NCI-H2171 treated with DMSO at 0.1 percent for 48 hours (cell line): ENCODE data around the gene BGLAP.
"Not testable (repeated sequence)": the region's sequence is repeated elsewhere in the genome, so short reads cannot be mapped to it uniquely, and the experiment has no call there.

ENCODE experiments used
- DNase-seq: peaks from one replicate; lab custom pipeline; 2025; lab: John Stamatoyannopoulos, UW

The BGLAP gene

GRCh38 chr1:156241926-156242325, at the start of gene BGLAP:
Gene BGLAP, plus strand, starts transcription at chr1:156242184. Its CDS starts 48 bp downstream, at chr1:156242232.
- no peak for DNase-seq

GRCh38 chr1:156193208-156193487, 48.8 kb upstream of the BGLAP start:
- DNase-seq, result no peak

GRCh38 chr1:156193488-156194299, 48.3 kb upstream of the BGLAP start, which contains the start of gene SLC25A44:
Gene SLC25A44, plus strand, starts transcription at chr1:156194104. Its CDS starts 5,744 bp downstream, at chr1:156199848.
- peak; percentile 99 for DNase-seq

- DNase-seq, result peak; percentile 27
These were observed 47.7 kb upstream of the BGLAP start for GRCh38 chr1:156194300-156194652.

- DNase-seq, result no peak
These were observed 46.1 kb upstream of the BGLAP start for GRCh38 chr1:156195853-156196252.

GRCh38 chr1:156196445-156196844, 45.5 kb upstream of the BGLAP start:
- no peak for DNase-seq

GRCh38 chr1:156198831-156199349, 43.1 kb upstream of the BGLAP start:
- DNase-seq, result no peak

GRCh38 chr1:156200044-156200443, 41.9 kb upstream of the BGLAP start:
- no peak for DNase-seq

GRCh38 chr1:156203331-156203730, 38.7 kb upstream of the BGLAP start:
- no peak for DNase-seq

GRCh38 chr1:156204686-156205085, 37.3 kb upstream of the BGLAP start:
- DNase-seq, result no peak

GRCh38 chr1:156211243-156211642, 30.7 kb upstream of the BGLAP start:
- DNase-seq, result no peak

- no peak for DNase-seq
These were observed 29.9 kb upstream of the BGLAP start for GRCh38 chr1:156212130-156212529.

GRCh38 chr1:156212833-156213643, 28.9 kb upstream of the BGLAP start, which contains the start of gene PMF1:
Gene PMF1, plus strand, starts transcription at chr1:156213007. Its CDS starts 9 bp downstream, at chr1:156213016.
- peak; percentile 97 for DNase-seq

- no peak for DNase-seq
These were observed 28.4 kb upstream of the BGLAP start for GRCh38 chr1:156213644-156213966.

- no peak for DNase-seq
These were observed 27.8 kb upstream of the BGLAP start for GRCh38 chr1:156214024-156214748.

- not testable (repeated sequence) for DNase-seq
These were observed 25.5 kb upstream of the BGLAP start for GRCh38 chr1:156216361-156217086.

- DNase-seq, result peak; percentile 3
These were observed 24.1 kb upstream of the BGLAP start for GRCh38 chr1:156217871-156218270.

GRCh38 chr1:156220226-156220625, 21.8 kb upstream of the BGLAP start:
- no peak for DNase-seq

- DNase-seq, result no peak
These were observed 19.8 kb upstream of the BGLAP start for GRCh38 chr1:156221986-156222692.

- DNase-seq, result no peak
These were observed 16.3 kb upstream of the BGLAP start for GRCh38 chr1:156225677-156226014.

GRCh38 chr1:156226116-156226538, 15.9 kb upstream of the BGLAP start:
- DNase-seq, result no peak
